WTC11 (cell line): Measurements from ENCODE around the gene WWOX. TPM values are rescaled to one million over a fixed set of nuclear protein-coding genes. Genes with fewer than 3 reads are reported as not detected.

Experiments
- ATAC-seq: fragments of 200-7000 bp; cut with Tn5 transposase; 2 replicates; pipeline ENCODE4 v1.10.0; 2021; ENCODE audit warnings: mild to moderate bottlenecking, moderate library complexity
- CTCF ChIA-PET: fragments of 300-600 bp; sonication (Branson Sonifier 250); formaldehyde crosslinking; loops from one replicate; lab custom pipeline; 2021; ENCODE audit warnings: antibody characterized with exemption; lab: Charles Lee
- POLR2A ChIA-PET: fragments of 350-600 bp; sonication (Branson Sonifier 250); formaldehyde crosslinking; loops from one replicate; lab custom pipeline; 2021; ENCODE audit warnings: antibody characterized with exemption; lab: Charles Lee
- DNase-seq: peaks from one replicate; pipeline ENCODE4 v3.0.0; 2021; ENCODE audit warnings: low spot score
- H3K27ac Mint-ChIP-seq: 2 replicates; pipeline ENCODE4 v1.8.0; 2021; ENCODE audit warnings: mixed read lengths
- H3K27me3 Mint-ChIP-seq: 2 replicates; pipeline ENCODE4 v1.8.0; 2021; ENCODE audit warnings: low read depth, mild to moderate bottlenecking, moderate library complexity, mixed read lengths
- H3K36me3 Mint-ChIP-seq: 2 replicates; pipeline ENCODE4 v1.8.0; 2021; ENCODE audit warnings: mixed read lengths
- H3K4me1 Mint-ChIP-seq: 2 replicates; pipeline ENCODE4 v1.8.0; 2022; ENCODE audit warnings: mixed read lengths
- H3K4me3 Mint-ChIP-seq: 2 replicates; pipeline ENCODE4 v1.8.0; 2021; ENCODE audit warnings: mild to moderate bottlenecking, moderate library complexity, mixed read lengths
- H3K9me3 Mint-ChIP-seq: 2 replicates; pipeline ENCODE4 v1.8.0; 2021; ENCODE audit warnings: mixed read lengths
- CTCF ChIP-seq: fragments of 200-600 bp; IDR thresholded peaks from 2 replicates; pipeline ENCODE4 v1.8.0; 2022; ENCODE audit warnings: antibody characterized with exemption
- E2F4 ChIP-seq: sonication (generic); formaldehyde crosslinking; IDR thresholded peaks from 2 replicates; pipeline ENCODE4 v1.8.1; 2022; ENCODE audit warnings: low read depth, mild to moderate bottlenecking, moderate library complexity, missing genetic modification reagents, borderline replicate concordance
- EMX1 ChIP-seq: fragments of 250-450 bp; sonication (Bioruptor Pico); IDR thresholded peaks from 2 replicates; pipeline ENCODE4 v1.8.0; 2021; ENCODE audit warnings: mild to moderate bottlenecking
- ETV6 ChIP-seq: sonication (generic); formaldehyde crosslinking; IDR thresholded peaks from 2 replicates; pipeline ENCODE4 v1.8.1; 2022; ENCODE audit warnings: mild to moderate bottlenecking, missing genetic modification reagents
- HMGA2 ChIP-seq: fragments of 250-450 bp; sonication (Bioruptor Pico); IDR thresholded peaks from 2 replicates; pipeline ENCODE4 v1.4.0; 2021; ENCODE audit warnings: mild to moderate bottlenecking, moderate library complexity
- HMGXB4 ChIP-seq: sonication (generic); formaldehyde crosslinking; IDR thresholded peaks from 2 replicates; pipeline ENCODE4 v1.8.1; 2023; ENCODE audit warnings: mild to moderate bottlenecking, moderate library complexity, missing genetic modification reagents
- JAZF1 ChIP-seq: fragments of 250-450 bp; sonication (Bioruptor Pico); IDR thresholded peaks from 2 replicates; pipeline ENCODE4 v1.9.0; 2021; ENCODE audit warnings: moderate library complexity, mild to moderate bottlenecking, inconsistent platforms
- MLX ChIP-seq: sonication (generic); formaldehyde crosslinking; IDR thresholded peaks from 2 replicates; pipeline ENCODE4 v1.8.1; 2023; ENCODE audit warnings: mild to moderate bottlenecking, missing genetic modification reagents, moderate library complexity
- MXD4 ChIP-seq: fragments of 250-450 bp; sonication (Bioruptor Pico); IDR thresholded peaks from 2 replicates; pipeline ENCODE4 v1.8.0; 2021; ENCODE audit warnings: mild to moderate bottlenecking, moderate library complexity, borderline replicate concordance
- NR1H2 ChIP-seq: sonication (generic); formaldehyde crosslinking; IDR thresholded peaks from 2 replicates; pipeline ENCODE4 v1.9.0; 2021; ENCODE audit warnings: mild to moderate bottlenecking, moderate library complexity, missing genetic modification reagents
- NR3C1 ChIP-seq: sonication (generic); formaldehyde crosslinking; conservative IDR thresholded peaks from 2 replicates; pipeline ENCODE4 v1.8.1; 2023; ENCODE audit warnings: low read depth, mild to moderate bottlenecking, missing genetic modification reagents
- RELA ChIP-seq: sonication (generic); formaldehyde crosslinking; IDR thresholded peaks from 2 replicates; pipeline ENCODE4 v1.8.1; 2022; ENCODE audit warnings: missing genetic modification reagents, mild to moderate bottlenecking, borderline replicate concordance
- RORB ChIP-seq: fragments of 250-450 bp; sonication (Bioruptor Pico); IDR thresholded peaks from 2 replicates; pipeline ENCODE4 v1.9.0; 2021; ENCODE audit warnings: mild to moderate bottlenecking
- SMAD3 ChIP-seq: sonication (generic); formaldehyde crosslinking; IDR thresholded peaks from 2 replicates; pipeline ENCODE4 v1.8.0; 2022; ENCODE audit warnings: missing genetic modification reagents, mild to moderate bottlenecking, borderline replicate concordance
- TCF7 ChIP-seq: sonication (generic); formaldehyde crosslinking; IDR thresholded peaks from 2 replicates; pipeline ENCODE4 v1.8.0; 2022; ENCODE audit warnings: mild to moderate bottlenecking, low read depth, missing genetic modification reagents, moderate library complexity
- ZBTB43 ChIP-seq: sonication (generic); formaldehyde crosslinking; IDR thresholded peaks from 2 replicates; pipeline ENCODE4 v1.8.1; 2023; ENCODE audit warnings: mild to moderate bottlenecking, missing genetic modification reagents
- ZNF263 ChIP-seq: sonication (generic); formaldehyde crosslinking; IDR thresholded peaks from 2 replicates; pipeline ENCODE4 v1.8.1; 2022; ENCODE audit warnings: low read depth, mild to moderate bottlenecking, moderate library complexity, missing genetic modification reagents
- ZNF512 ChIP-seq: sonication (generic); formaldehyde crosslinking; IDR thresholded peaks from 2 replicates; pipeline ENCODE4 v1.8.1; 2022; ENCODE audit warnings: missing genetic modification reagents, borderline replicate concordance
- ZNF532 ChIP-seq: fragments of 250-450 bp; sonication (Bioruptor Pico); IDR thresholded peaks from 2 replicates; pipeline ENCODE4 v1.9.0; 2021; ENCODE audit warnings: mild to moderate bottlenecking, borderline replicate concordance
- total RNA-seq: library from RNA; stranded (reverse); gene quantifications from 3 replicates; pipeline ENCODE4 v1.2.3, GENCODE V29; 2021

Gene WWOX
- total RNA-seq, 1 experiment from 2014 or later, result 15.7 TPM

- Mint-ChIP-seq H3K4me1 (peaks cover 15% of the 10 kb centered on the region), H3K27ac (no peak overlapping the region), H3K4me3 (no peak overlapping the region), H3K27me3 (no peaks in the 10 kb centered on the region), H3K36me3 (no peaks in the 10 kb centered on the region), H3K9me3 (no peaks in the 10 kb centered on the region)
- ChIA-PET CTCF (interaction anchor here (0.7 kb wide), 1 partner anchor 188 kb away, joined by 3 read pairs; no protein-coding TSS in a partner anchor), POLR2A (no interaction called here)
- no peak for DNase-seq
- ATAC-seq, result no peak
- TF ChIP-seq RELA (CRISPR knock-in tag) (no peak), HMGA2 (CRISPR knock-in tag) (0 out of 2 replicates have a peak, but pooled peaks have one; percentile 43), ZNF512 (CRISPR knock-in tag) (no peak), CTCF (peak; percentile 30; the same call in 1 of the 2 replicates), EMX1 (CRISPR knock-in tag) (no peak), TCF7 (CRISPR knock-in tag) (no peak), ZNF532 (CRISPR knock-in tag) (no peak), NR1H2 (no peak), E2F4 (CRISPR knock-in tag) (no peak), MXD4 (no peak), ETV6 (CRISPR knock-in tag) (no peak), MLX (CRISPR knock-in tag) (no peak), JAZF1 (CRISPR knock-in tag) (no peak), RORB (CRISPR knock-in tag) (no peak), ZNF263 (CRISPR knock-in tag) (no peak)
These were observed 359.1 kb downstream of the WWOX start for GRCh38 chr16:78458588-78458987.

- DNase-seq (no peak), ATAC-seq (no peak)
- H3K4me1 Mint-ChIP-seq, result peaks cover 15% of the 10 kb centered on the region
- peak overlapping the region; percentile 11; the same call in 1 of the 2 replicates for H3K27ac Mint-ChIP-seq
- peaks cover 16% of the 10 kb centered on the region for H3K9me3 Mint-ChIP-seq
- POLR2A ChIA-PET, result no interaction called here
- H3K4me3 Mint-ChIP-seq, result no peak overlapping the region
- no peaks in the 10 kb centered on the region for H3K27me3 Mint-ChIP-seq
- CTCF ChIA-PET, result no interaction called here
- peaks cover 8% of the 10 kb centered on the region for H3K36me3 Mint-ChIP-seq
- no peak for TF ChIP-seq SMAD3
- no peak for TF ChIP-seq ZBTB43
- TF ChIP-seq HMGXB4 (CRISPR knock-in tag), result no peak
- no peak for TF ChIP-seq NR3C1 (CRISPR knock-in tag)
These were observed 361.0 kb downstream of the WWOX start for GRCh38 chr16:78460428-78460827.
